A549 treated with RU486 at 1 μM for 4 hours (cell line): ENCODE results near the gene RRAGB. TPM values are rescaled to one million over a fixed set of nuclear protein-coding genes. Genes with fewer than 3 reads are reported as not detected.

Source experiments
- total RNA-seq: library from RNA; stranded (reverse); fragments of 200-300 nt; extraction: Qiagen RNA extraction; gene quantifications from 5 replicates; pipeline ENCODE4 v1.2.3, GENCODE V29; 2022; ENCODE audit warnings: low read depth

The RRAGB gene, protein sequence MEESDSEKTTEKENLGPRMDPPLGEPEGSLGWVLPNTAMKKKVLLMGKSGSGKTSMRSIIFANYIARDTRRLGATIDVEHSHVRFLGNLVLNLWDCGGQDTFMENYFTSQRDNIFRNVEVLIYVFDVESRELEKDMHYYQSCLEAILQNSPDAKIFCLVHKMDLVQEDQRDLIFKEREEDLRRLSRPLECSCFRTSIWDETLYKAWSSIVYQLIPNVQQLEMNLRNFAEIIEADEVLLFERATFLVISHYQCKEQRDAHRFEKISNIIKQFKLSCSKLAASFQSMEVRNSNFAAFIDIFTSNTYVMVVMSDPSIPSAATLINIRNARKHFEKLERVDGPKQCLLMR
- total RNA-seq: 10.8 to 13.0 TPM (median 12.0 TPM) in 5 replicates

DNA sequence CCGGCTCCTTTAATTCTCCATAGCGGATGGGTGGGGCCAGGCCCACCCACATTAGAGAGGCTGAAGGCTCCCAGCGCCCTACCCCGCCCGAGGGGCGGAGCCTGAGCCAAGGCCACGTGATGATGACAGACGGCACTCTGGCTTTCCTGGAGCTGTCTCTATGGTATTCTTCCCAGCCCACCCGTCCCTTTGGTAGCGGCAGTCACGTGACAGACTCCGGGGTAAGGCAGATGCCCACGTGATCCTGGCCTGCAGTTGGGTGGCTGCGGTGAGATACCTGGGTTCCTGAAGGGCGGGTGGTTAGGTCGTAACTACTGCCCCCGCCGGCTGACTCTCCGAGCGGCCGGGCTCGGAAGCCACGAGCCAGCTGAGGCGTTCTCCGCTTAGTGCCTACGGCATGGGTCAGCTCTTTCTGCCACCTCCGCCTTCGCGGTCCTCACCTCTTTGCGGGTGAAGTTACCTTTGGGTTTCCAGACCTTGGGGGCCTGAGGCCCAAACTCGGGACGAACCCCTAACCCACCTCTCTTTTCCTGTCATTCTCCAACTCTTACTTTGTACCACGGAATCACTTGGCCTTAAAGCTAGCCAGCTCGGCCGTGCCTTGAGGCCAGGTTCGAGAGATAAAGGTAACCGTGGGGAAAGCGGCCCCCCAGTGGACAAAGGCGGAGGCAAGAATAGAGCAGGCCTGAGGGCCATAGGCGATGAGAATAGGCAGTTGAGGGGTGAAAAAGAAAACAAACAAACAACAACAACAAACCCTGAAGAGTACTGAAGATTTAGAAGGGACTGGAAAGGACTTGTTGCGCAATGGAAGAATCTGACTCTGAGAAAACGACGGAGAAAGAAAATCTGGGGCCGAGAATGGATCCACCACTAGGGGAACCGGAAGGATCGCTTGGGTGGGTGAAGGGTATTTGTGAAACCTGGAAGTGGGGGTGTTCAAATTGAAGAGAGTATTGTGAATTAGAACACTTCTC lies at the start of gene RRAGB:
RRAGB (plus strand) TSS at position 229 of the 977 bp plus-strand sequence; CDS start at position 808, 579 bp downstream.

Other genes with a start within 250 kb of the RRAGB start
- 0.30 to 0.49 TPM (median 0.45 TPM) in 5 replicates for gene USP51, start 227.9 kb upstream of the RRAGB start, total RNA-seq
- gene FOXR2, start 94.3 kb upstream of the RRAGB start, total RNA-seq: not detected in 5 replicates